ENCODE data around the gene HELZ2.

The HELZ2 gene

GRCh38 chr20:63597651-63598478 is 23.8 kb upstream of the HELZ2 start:
- no peaks in the 10 kb centered on the region for H3K4me1 ChIP-seq (ENCODE audit: control insufficient read depth in 1 of 2, insufficient read depth in 2 of 2, low read length in 2 of 2)
- no peaks in the 10 kb centered on the region for H3K27me3 ChIP-seq (ENCODE audit: control insufficient read depth in 1 of 2, insufficient read depth in 2 of 2, low read length in 2 of 2)
- H3K36me3 ChIP-seq (ENCODE audit: control insufficient read depth in 1 of 2, insufficient read depth in 2 of 2, low read length in 2 of 2): peaks cover 16 to 60% of the 10 kb centered on the region in 2 donors
- H3K27ac ChIP-seq (ENCODE audit: low read depth, low read length): no peak overlapping the region
- H3K9me3 ChIP-seq (ENCODE audit: control insufficient read depth in 1 of 2, low read length in 2 of 2): no peaks in the 10 kb centered on the region
- H3K4me3 ChIP-seq (ENCODE audit: low read depth in 1 of 2, low read length in 2 of 2): no peak overlapping the region
- H3K9ac ChIP-seq (ENCODE audit: low read depth in 1 of 2, low read length in 2 of 2): no peak overlapping the region

GRCh38 chr20:63596423-63596822 is 22.4 kb upstream of the HELZ2 start:
- Histone ChIP-seq H3K9ac (ENCODE audit: low read depth in 1 of 2, low read length in 2 of 2) (no peak overlapping the region), H3K27me3 (ENCODE audit: control insufficient read depth in 1 of 2, insufficient read depth in 2 of 2, low read length in 2 of 2) (no peaks in the 10 kb centered on the region), H3K9me3 (ENCODE audit: control insufficient read depth in 1 of 2, low read length in 2 of 2) (no peaks in the 10 kb centered on the region), H3K4me3 (ENCODE audit: low read depth in 1 of 2, low read length in 2 of 2) (no peak overlapping the region), H3K36me3 (ENCODE audit: control insufficient read depth in 1 of 2, insufficient read depth in 2 of 2, low read length in 2 of 2) (peaks cover 11 to 66% of the 10 kb centered on the region in 2 donors), H3K27ac (ENCODE audit: low read depth, low read length) (no peak overlapping the region), H3K4me1 (ENCODE audit: control insufficient read depth in 1 of 2, insufficient read depth in 2 of 2, low read length in 2 of 2) (no peaks in the 10 kb centered on the region)

GRCh38 chr20:63595416-63596127 is 21.5 kb upstream of the HELZ2 start:
- H3K9me3 ChIP-seq (ENCODE audit: control insufficient read depth in 1 of 2, low read length in 2 of 2): no peaks in the 10 kb centered on the region
- H3K27ac ChIP-seq (ENCODE audit: low read depth, low read length): no peak overlapping the region
- no peaks in the 10 kb centered on the region for H3K27me3 ChIP-seq (ENCODE audit: control insufficient read depth in 1 of 2, insufficient read depth in 2 of 2, low read length in 2 of 2)
- H3K9ac ChIP-seq (ENCODE audit: low read depth in 1 of 2, low read length in 2 of 2): no peak overlapping the region
- no peaks in the 10 kb centered on the region for H3K4me1 ChIP-seq (ENCODE audit: control insufficient read depth in 1 of 2, insufficient read depth in 2 of 2, low read length in 2 of 2)
- no peak overlapping the region for H3K4me3 ChIP-seq (ENCODE audit: low read depth in 1 of 2, low read length in 2 of 2)
- peaks cover 15 to 67% of the 10 kb centered on the region in 2 donors for H3K36me3 ChIP-seq (ENCODE audit: control insufficient read depth in 1 of 2, insufficient read depth in 2 of 2, low read length in 2 of 2)

- Histone ChIP-seq H3K27ac (ENCODE audit: low read depth, low read length) (no peak overlapping the region), H3K9ac (ENCODE audit: low read depth in 1 of 2, low read length in 2 of 2) (no peak overlapping the region), H3K4me3 (ENCODE audit: low read depth in 1 of 2, low read length in 2 of 2) (no peak overlapping the region), H3K36me3 (ENCODE audit: control insufficient read depth in 1 of 2, insufficient read depth in 2 of 2, low read length in 2 of 2) (peaks cover 15 to 73% of the 10 kb centered on the region in 2 donors), H3K9me3 (ENCODE audit: control insufficient read depth in 1 of 2, low read length in 2 of 2) (no peaks in the 10 kb centered on the region), H3K27me3 (ENCODE audit: control insufficient read depth in 1 of 2, insufficient read depth in 2 of 2, low read length in 2 of 2) (no peaks in the 10 kb centered on the region), H3K4me1 (ENCODE audit: control insufficient read depth in 1 of 2, insufficient read depth in 2 of 2, low read length in 2 of 2) (no peaks in the 10 kb centered on the region)
Observed at GRCh38 chr20:63594043-63594561, 20.1 kb upstream of the HELZ2 start.

- no peaks in the 10 kb centered on the region for H3K4me1 ChIP-seq (ENCODE audit: control insufficient read depth in 1 of 2, insufficient read depth in 2 of 2, low read length in 2 of 2)
- no peak overlapping the region for H3K4me3 ChIP-seq (ENCODE audit: low read depth in 1 of 2, low read length in 2 of 2)
- peaks cover 12 to 66% of the 10 kb centered on the region in 2 donors for H3K36me3 ChIP-seq (ENCODE audit: control insufficient read depth in 1 of 2, insufficient read depth in 2 of 2, low read length in 2 of 2)
- H3K9me3 ChIP-seq (ENCODE audit: control insufficient read depth in 1 of 2, low read length in 2 of 2): no peaks in the 10 kb centered on the region
- H3K27me3 ChIP-seq (ENCODE audit: control insufficient read depth in 1 of 2, insufficient read depth in 2 of 2, low read length in 2 of 2): no peaks in the 10 kb centered on the region
- H3K27ac ChIP-seq (ENCODE audit: low read depth, low read length): no peak overlapping the region
- H3K9ac ChIP-seq (ENCODE audit: low read depth in 1 of 2, low read length in 2 of 2): no peak overlapping the region
Observed at GRCh38 chr20:63592661-63593060, 18.6 kb upstream of the HELZ2 start.

- H3K4me3 ChIP-seq (ENCODE audit: low read depth in 1 of 2, low read length in 2 of 2): no peak overlapping the region
- no peaks in the 10 kb centered on the region for H3K27me3 ChIP-seq (ENCODE audit: control insufficient read depth in 1 of 2, insufficient read depth in 2 of 2, low read length in 2 of 2)
- no peaks in the 10 kb centered on the region for H3K4me1 ChIP-seq (ENCODE audit: control insufficient read depth in 1 of 2, insufficient read depth in 2 of 2, low read length in 2 of 2)
- H3K9ac ChIP-seq (ENCODE audit: low read depth in 1 of 2, low read length in 2 of 2): no peak overlapping the region
- H3K36me3 ChIP-seq (ENCODE audit: control insufficient read depth in 1 of 2, insufficient read depth in 2 of 2, low read length in 2 of 2): peaks cover 10 to 61% of the 10 kb centered on the region in 2 donors
- H3K9me3 ChIP-seq (ENCODE audit: control insufficient read depth in 1 of 2, low read length in 2 of 2): no peaks in the 10 kb centered on the region
- H3K27ac ChIP-seq (ENCODE audit: low read depth, low read length): no peak overlapping the region
Observed at GRCh38 chr20:63591786-63592355, 17.8 kb upstream of the HELZ2 start.

- Histone ChIP-seq H3K9me3 (ENCODE audit: control insufficient read depth in 1 of 2, low read length in 2 of 2) (no peaks in the 10 kb centered on the region), H3K36me3 (ENCODE audit: control insufficient read depth in 1 of 2, insufficient read depth in 2 of 2, low read length in 2 of 2) (peaks cover 10 to 57% of the 10 kb centered on the region in 2 donors), H3K4me1 (ENCODE audit: control insufficient read depth in 1 of 2, insufficient read depth in 2 of 2, low read length in 2 of 2) (no peaks in the 10 kb centered on the region), H3K4me3 (ENCODE audit: low read depth in 1 of 2, low read length in 2 of 2) (no peak overlapping the region), H3K9ac (ENCODE audit: low read depth in 1 of 2, low read length in 2 of 2) (no peak overlapping the region), H3K27me3 (ENCODE audit: control insufficient read depth in 1 of 2, insufficient read depth in 2 of 2, low read length in 2 of 2) (no peaks in the 10 kb centered on the region), H3K27ac (ENCODE audit: low read depth, low read length) (no peak overlapping the region)
Observed at GRCh38 chr20:63591147-63591533, 17.1 kb upstream of the HELZ2 start.

GRCh38 chr20:63590218-63591146 is 16.4 kb upstream of the HELZ2 start:
- H3K4me3 ChIP-seq (ENCODE audit: low read depth in 1 of 2, low read length in 2 of 2): no peak overlapping the region
- peaks cover 10 to 55% of the 10 kb centered on the region in 2 donors for H3K36me3 ChIP-seq (ENCODE audit: control insufficient read depth in 1 of 2, insufficient read depth in 2 of 2, low read length in 2 of 2)

GRCh38 chr20:63589261-63590217 is 15.5 kb upstream of the HELZ2 start:
- Histone ChIP-seq H3K27ac (ENCODE audit: low read depth, low read length) (no peak overlapping the region), H3K9ac (ENCODE audit: low read depth in 1 of 2, low read length in 2 of 2) (no peak overlapping the region), H3K36me3 (ENCODE audit: control insufficient read depth in 1 of 2, insufficient read depth in 2 of 2, low read length in 2 of 2) (peaks cover 10 to 52% of the 10 kb centered on the region in 2 donors), H3K4me3 (ENCODE audit: low read depth in 1 of 2, low read length in 2 of 2) (no peak overlapping the region), H3K9me3 (ENCODE audit: control insufficient read depth in 1 of 2, low read length in 2 of 2) (no peaks in the 10 kb centered on the region), H3K4me1 (ENCODE audit: control insufficient read depth in 1 of 2, insufficient read depth in 2 of 2, low read length in 2 of 2) (no peaks in the 10 kb centered on the region), H3K27me3 (ENCODE audit: control insufficient read depth in 1 of 2, insufficient read depth in 2 of 2, low read length in 2 of 2) (no peaks in the 10 kb centered on the region)

More at GRCh38 chr20:63590218-63591146, 16.4 kb upstream of the HELZ2 start:
- Histone ChIP-seq H3K9ac (ENCODE audit: low read depth in 1 of 2, low read length in 2 of 2) (no peak overlapping the region), H3K4me1 (ENCODE audit: control insufficient read depth in 1 of 2, insufficient read depth in 2 of 2, low read length in 2 of 2) (no peaks in the 10 kb centered on the region), H3K27ac (ENCODE audit: low read depth, low read length) (no peak overlapping the region), H3K27me3 (ENCODE audit: control insufficient read depth in 1 of 2, insufficient read depth in 2 of 2, low read length in 2 of 2) (no peaks in the 10 kb centered on the region), H3K9me3 (ENCODE audit: control insufficient read depth in 1 of 2, low read length in 2 of 2) (no peaks in the 10 kb centered on the region)
